Smooth muscle cell (in vitro differentiated cells): ENCODE results near the gene DOCK4. TPM values are rescaled to one million over a fixed set of nuclear protein-coding genes. Genes with fewer than 3 reads are reported as not detected.

ENCODE experiments used
- DNase-seq: peaks from one replicate; lab custom pipeline; 2025; ENCODE audit not compliant: unreplicated experiment; lab: John Stamatoyannopoulos, UW
- H2AFZ ChIP-seq: fragments of 200-600 bp; sonication (generic); 2 replicates; pipeline ENCODE4 v1.6.0; 2016; ENCODE audit warnings: antibody characterized with exemption, low read depth, mild to moderate bottlenecking
- H3F3A ChIP-seq: fragments of 200-600 bp; sonication (generic); 2 replicates; pipeline ENCODE4 v1.6.0; 2017; ENCODE audit warnings: antibody characterized with exemption, low read depth
- H3K27ac ChIP-seq: fragments of 200-600 bp; sonication (generic); 2 replicates; pipeline ENCODE4 v1.5.1; 2016; ENCODE audit warnings: low read depth, mild to moderate bottlenecking
- H3K27me3 ChIP-seq: fragments of 200-600 bp; sonication (generic); 2 replicates; pipeline ENCODE4 v1.6.1; 2016; ENCODE audit warnings: low read depth, mild to moderate bottlenecking
- H3K36me3 ChIP-seq: fragments of 200-600 bp; sonication (generic); 2 replicates; pipeline ENCODE4 v1.5.1; 2016; ENCODE audit warnings: low read depth
- H3K4me1 ChIP-seq: fragments of 200-600 bp; sonication (generic); 2 replicates; pipeline ENCODE4 v1.5.1; 2016; ENCODE audit warnings: low read depth
- H3K4me2 ChIP-seq: fragments of 200-600 bp; sonication (generic); 2 replicates; pipeline ENCODE4 v1.6.0; 2016; ENCODE audit warnings: mild to moderate bottlenecking
- H3K4me3 ChIP-seq: fragments of 200-600 bp; sonication (generic); 2 replicates; pipeline ENCODE4 v1.5.1; 2016; ENCODE audit warnings: mild to moderate bottlenecking
- H3K79me2 ChIP-seq: fragments of 200-600 bp; sonication (generic); 2 replicates; pipeline ENCODE4 v1.6.0; 2016; ENCODE audit warnings: low read depth, mild to moderate bottlenecking
- H3K9ac ChIP-seq: fragments of 200-600 bp; sonication (generic); 2 replicates; pipeline ENCODE4 v1.6.0; 2016; ENCODE audit warnings: low read depth
- H3K9me3 ChIP-seq: fragments of 200-600 bp; sonication (generic); replicated peaks from 2 replicates; pipeline ENCODE4 v1.5.1; 2016; ENCODE audit warnings: low read depth
- H4K20me1 ChIP-seq: fragments of 200-600 bp; sonication (generic); 2 replicates; pipeline ENCODE4 v1.6.0; 2016; ENCODE audit warnings: low read depth
- CTCF ChIP-seq: fragments of 200-600 bp; sonication (generic); IDR thresholded peaks from 2 replicates; pipeline ENCODE4 v1.5.1; 2017; ENCODE audit warnings: borderline replicate concordance, mild to moderate bottlenecking, antibody characterized with exemption; ENCODE audit not compliant: insufficient read depth, poor library complexity, severe bottlenecking
- WGBS: methylation state at CpG from one replicate; pipeline ENCODE4 v1.1.7; 2016; ENCODE audit warnings: low lambda C conversion rate; 5-methylcytosine and 5-hydroxymethylcytosine counted together
- polyA plus RNA-seq: library from polyadenylated mRNA; unstranded; fragments of >200 nt; fragmentation: Nextera tagmentation; extraction: Ambion mirVana; gene quantifications from 2 replicates; pipeline ENCODE4 v1.2.1, GENCODE V29; 2016
- total RNA-seq: library from RNA; depleted of rRNA; stranded (reverse); fragments of >200 nt; gene quantifications from 2 replicates; pipeline ENCODE4 v1.2.3, GENCODE V29; 2014

DOCK4 gene
- total and polyA plus RNA-seq, 2 experiments from 2014 or later, result 7.4 to 20.5 TPM

DNA sequence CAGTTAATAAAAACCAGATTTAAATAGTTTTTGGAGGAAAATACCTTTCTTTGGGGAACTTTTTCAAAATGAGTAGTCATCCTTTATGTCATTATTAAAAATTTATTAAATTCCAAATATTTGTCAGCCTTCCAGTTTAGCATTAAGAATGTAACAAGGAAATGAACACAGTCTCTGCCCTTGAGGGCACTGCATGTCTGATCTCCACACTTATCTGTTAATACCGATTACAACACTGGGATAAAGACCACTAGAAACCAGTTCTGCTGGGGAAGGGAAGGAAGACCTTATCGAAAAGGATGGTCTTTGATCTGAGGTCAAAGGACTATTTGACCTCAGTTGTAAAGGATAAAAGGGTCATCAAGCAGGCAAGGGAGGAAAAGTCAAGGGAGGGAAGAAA is 320.0 kb downstream of the DOCK4 start:
- DNase-seq, result no peak
- Histone ChIP-seq H3F3A (no peaks in the 10 kb centered on the region), H2AFZ (no peak overlapping the region), H3K36me3 (no peaks in the 10 kb centered on the region), H4K20me1 (no peaks in the 10 kb centered on the region), H3K4me2 (no peak overlapping the region), H3K4me1 (no peaks in the 10 kb centered on the region), H3K27me3 (no peaks in the 10 kb centered on the region), H3K27ac (no peak overlapping the region), H3K9me3 (no peaks in the 10 kb centered on the region), H3K9ac (no peak overlapping the region), H3K4me3 (no peak overlapping the region), H3K79me2 (no peaks in the 10 kb centered on the region)
- 93% methylated on average over 2 of the region's 2 CpGs for WGBS
- TF ChIP-seq CTCF, result no peak

DNA sequence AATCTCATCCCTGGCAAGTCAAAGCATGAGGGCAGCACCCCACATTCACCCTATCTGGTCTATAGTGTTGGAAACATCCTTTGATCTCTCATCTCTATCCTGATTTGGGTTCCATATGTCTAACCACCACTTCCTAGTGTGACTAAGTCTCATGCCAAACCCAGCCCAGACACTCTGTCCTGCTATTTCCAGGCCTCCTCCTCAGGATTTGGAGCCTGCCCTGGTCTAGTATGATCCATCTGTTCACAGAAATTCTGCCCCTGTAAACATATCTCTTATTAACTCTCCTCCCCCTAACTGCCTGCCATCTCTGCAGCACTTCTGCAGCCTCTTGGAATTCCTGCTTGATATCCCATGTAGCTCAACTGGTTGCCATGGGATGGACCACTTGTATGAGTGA is 323.0 kb downstream of the DOCK4 start:
- no peak overlapping the region for H3K4me3 ChIP-seq
- no peak overlapping the region for H2AFZ ChIP-seq
- no peak for TF ChIP-seq CTCF
- DNase-seq, result no peak
- no peaks in the 10 kb centered on the region for H3K79me2 ChIP-seq
- H3K4me1 ChIP-seq, result no peaks in the 10 kb centered on the region
- no peaks in the 10 kb centered on the region for H3K27me3 ChIP-seq
- no peaks in the 10 kb centered on the region for H3F3A ChIP-seq
- H4K20me1 ChIP-seq, result no peaks in the 10 kb centered on the region
- peaks cover 5% of the 10 kb centered on the region for H3K9me3 ChIP-seq
- H3K4me2 ChIP-seq, result no peak overlapping the region
- no peak overlapping the region for H3K27ac ChIP-seq
- no peaks in the 10 kb centered on the region for H3K36me3 ChIP-seq
- H3K9ac ChIP-seq, result no peak overlapping the region

DNA sequence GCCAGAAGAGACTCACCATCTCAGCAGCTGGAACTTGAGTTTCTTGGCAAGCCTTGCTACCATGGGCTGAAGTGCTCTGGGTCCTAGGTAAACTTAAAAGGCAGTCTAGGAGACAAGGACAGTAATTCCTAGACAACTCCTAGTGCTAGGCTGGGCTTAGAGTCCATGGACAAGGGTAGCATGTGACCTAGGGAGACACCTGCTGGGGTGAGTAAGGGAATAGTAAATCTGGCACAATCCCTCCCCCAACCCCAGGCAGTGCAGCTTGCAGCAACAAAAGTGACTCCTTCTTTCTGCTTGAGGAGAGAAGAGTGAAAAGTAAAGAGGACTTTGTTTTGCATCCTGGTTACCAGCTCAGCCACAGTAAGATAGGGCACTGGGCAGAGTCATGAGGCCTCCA is 327.4 kb downstream of the DOCK4 start:
- no peaks in the 10 kb centered on the region for H4K20me1 ChIP-seq
- H3K79me2 ChIP-seq, result no peaks in the 10 kb centered on the region
- H3K4me3 ChIP-seq, result no peak overlapping the region
- no peaks in the 10 kb centered on the region for H3K27me3 ChIP-seq
- H3K27ac ChIP-seq, result no peak overlapping the region
- peaks cover 4% of the 10 kb centered on the region for H3K4me1 ChIP-seq
- H3K36me3 ChIP-seq, result no peaks in the 10 kb centered on the region
- no peak for TF ChIP-seq CTCF
- DNase-seq, result no peak
- no peak overlapping the region for H3K9ac ChIP-seq
- H2AFZ ChIP-seq, result no peak overlapping the region
- H3F3A ChIP-seq, result no peaks in the 10 kb centered on the region
- H3K9me3 ChIP-seq, result peaks cover 5% of the 10 kb centered on the region
- H3K4me2 ChIP-seq, result no peak overlapping the region

DNA sequence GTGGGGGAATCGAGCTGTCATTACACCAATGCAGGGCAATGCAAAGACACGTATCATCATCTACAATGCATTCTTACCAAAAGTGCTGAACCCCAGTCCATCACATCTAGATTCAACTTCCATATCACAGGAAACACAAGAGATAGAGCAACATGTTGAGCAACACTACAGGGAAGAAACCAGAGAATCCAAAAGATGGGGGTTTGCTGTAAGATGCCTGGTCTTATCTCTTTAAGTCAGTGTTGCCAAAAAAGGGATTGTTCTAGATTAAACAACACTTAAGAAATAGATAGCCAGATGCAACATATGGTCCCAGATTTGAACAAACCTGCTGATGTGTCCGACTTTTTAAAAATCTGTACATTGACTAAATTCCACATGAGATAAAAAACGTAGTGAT is 328.3 kb downstream of the DOCK4 start:
- Histone ChIP-seq H3K27me3 (no peaks in the 10 kb centered on the region), H3K9ac (no peak overlapping the region), H3K36me3 (no peaks in the 10 kb centered on the region), H3K79me2 (no peaks in the 10 kb centered on the region), H3K9me3 (peaks cover 5% of the 10 kb centered on the region), H3F3A (no peaks in the 10 kb centered on the region), H4K20me1 (no peaks in the 10 kb centered on the region), H3K4me3 (no peak overlapping the region), H3K27ac (no peak overlapping the region), H2AFZ (no peak overlapping the region), H3K4me2 (no peak overlapping the region), H3K4me1 (peaks cover 10% of the 10 kb centered on the region)
- no peak for TF ChIP-seq CTCF
- DNase-seq, result no peak
- WGBS, result 88% methylated on average over 4 of the region's 4 CpGs
